SK-N-SH treated with all-trans-retinoic acid at 6 μM for 48 hours (cell line): Measurements from ENCODE around the gene TPPP.

ENCODE experiments used
- ARNTL ChIP-seq: fragments of 450-650 bp; formaldehyde crosslinking; IDR thresholded peaks from 2 replicates; pipeline ENCODE4 v1.5.0; 2020; ENCODE audit warnings: low read depth, mild to moderate bottlenecking, moderate library complexity, borderline replicate concordance
- BACH2 ChIP-seq: fragments of 250-450 bp; sonication (Bioruptor Pico); IDR thresholded peaks from 2 replicates; pipeline ENCODE4 v1.9.0; 2021; ENCODE audit warnings: mild to moderate bottlenecking, borderline replicate concordance
- ESRRG ChIP-seq: fragments of 250-450 bp; sonication (Bioruptor Pico); IDR thresholded peaks from 2 replicates; pipeline ENCODE4 v1.6.1; 2021; ENCODE audit warnings: mild to moderate bottlenecking
- ISL1 ChIP-seq: fragments of 250-450 bp; sonication (Bioruptor Pico); IDR thresholded peaks from 2 replicates; pipeline ENCODE4 v2.1.2; 2022; ENCODE audit warnings: mild to moderate bottlenecking, moderate library complexity
- PPARA ChIP-seq: fragments of 250-450 bp; sonication (Bioruptor Pico); IDR thresholded peaks from 2 replicates; pipeline ENCODE4 v1.5.0; 2020; ENCODE audit warnings: mild to moderate bottlenecking, borderline replicate concordance
- ZFP3 ChIP-seq: fragments of 250-450 bp; sonication (Bioruptor Pico); IDR thresholded peaks from 2 replicates; pipeline ENCODE4 v1.5.0; 2020; ENCODE audit warnings: mild to moderate bottlenecking, moderate library complexity
- ZNF565 ChIP-seq: fragments of 450-650 bp; formaldehyde crosslinking; conservative IDR thresholded peaks from 2 replicates; pipeline ENCODE4 v1.5.0; 2020; ENCODE audit warnings: low read depth, mild to moderate bottlenecking, moderate library complexity
- ZNF70 ChIP-seq: fragments of 450-650 bp; formaldehyde crosslinking; IDR thresholded peaks from 2 replicates; pipeline ENCODE4 v1.5.0; 2020; ENCODE audit warnings: mild to moderate bottlenecking, moderate library complexity
- TF ChIP-seq, protein P1 (sequence below): fragments of 250-450 bp; sonication (Bioruptor Pico); IDR thresholded peaks from 2 replicates; pipeline ENCODE4 v1.5.0; 2020; ENCODE audit warnings: mild to moderate bottlenecking, moderate library complexity

DNA sequence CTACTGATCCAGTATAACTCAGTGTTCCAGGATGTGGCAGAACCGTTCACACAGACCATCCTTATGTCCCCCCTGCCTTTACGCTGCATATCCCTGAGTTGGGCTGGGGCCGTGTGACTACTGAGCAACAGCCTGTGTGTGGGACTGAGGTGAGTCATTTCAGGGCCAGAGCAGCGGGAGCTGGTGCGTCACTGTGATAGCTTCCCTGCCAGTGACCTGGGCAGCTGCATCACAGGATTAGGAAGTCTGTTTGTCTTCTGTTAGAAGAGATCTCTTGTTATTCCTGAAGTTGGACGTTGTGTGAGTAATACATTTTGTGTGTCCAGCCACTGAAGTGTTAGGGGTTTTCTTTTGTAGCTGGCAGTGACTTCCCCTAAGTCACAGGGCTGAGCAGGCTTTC, 35.6 kb downstream of the TPPP start:
- TF ChIP-seq ESRRG (no peak), ZNF565 (CRISPR knock-in tag) (no peak), ZNF70 (CRISPR knock-in tag) (no peak), ARNTL (CRISPR knock-in tag) (no peak), PPARA (CRISPR knock-in tag) (no peak), ZFP3 (CRISPR knock-in tag) (no peak), BACH2 (CRISPR knock-in tag) (no peak), ISL1 (CRISPR knock-in tag) (no peak)
- TF ChIP-seq, protein P1, sequence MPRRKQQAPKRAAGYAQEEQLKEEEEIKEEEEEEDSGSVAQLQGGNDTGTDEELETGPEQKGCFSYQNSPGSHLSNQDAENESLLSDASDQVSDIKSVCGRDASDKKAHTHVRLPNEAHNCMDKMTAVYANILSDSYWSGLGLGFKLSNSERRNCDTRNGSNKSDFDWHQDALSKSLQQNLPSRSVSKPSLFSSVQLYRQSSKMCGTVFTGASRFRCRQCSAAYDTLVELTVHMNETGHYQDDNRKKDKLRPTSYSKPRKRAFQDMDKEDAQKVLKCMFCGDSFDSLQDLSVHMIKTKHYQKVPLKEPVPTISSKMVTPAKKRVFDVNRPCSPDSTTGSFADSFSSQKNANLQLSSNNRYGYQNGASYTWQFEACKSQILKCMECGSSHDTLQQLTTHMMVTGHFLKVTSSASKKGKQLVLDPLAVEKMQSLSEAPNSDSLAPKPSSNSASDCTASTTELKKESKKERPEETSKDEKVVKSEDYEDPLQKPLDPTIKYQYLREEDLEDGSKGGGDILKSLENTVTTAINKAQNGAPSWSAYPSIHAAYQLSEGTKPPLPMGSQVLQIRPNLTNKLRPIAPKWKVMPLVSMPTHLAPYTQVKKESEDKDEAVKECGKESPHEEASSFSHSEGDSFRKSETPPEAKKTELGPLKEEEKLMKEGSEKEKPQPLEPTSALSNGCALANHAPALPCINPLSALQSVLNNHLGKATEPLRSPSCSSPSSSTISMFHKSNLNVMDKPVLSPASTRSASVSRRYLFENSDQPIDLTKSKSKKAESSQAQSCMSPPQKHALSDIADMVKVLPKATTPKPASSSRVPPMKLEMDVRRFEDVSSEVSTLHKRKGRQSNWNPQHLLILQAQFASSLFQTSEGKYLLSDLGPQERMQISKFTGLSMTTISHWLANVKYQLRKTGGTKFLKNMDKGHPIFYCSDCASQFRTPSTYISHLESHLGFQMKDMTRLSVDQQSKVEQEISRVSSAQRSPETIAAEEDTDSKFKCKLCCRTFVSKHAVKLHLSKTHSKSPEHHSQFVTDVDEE (CRISPR knock-in tag): no peak
